Neuronal stem cell (in vitro differentiated cells): ENCODE data around the gene MYO3B.

Source experiments
- DNase-seq: peaks from one replicate; pipeline ENCODE4 v3.0.0-alpha.2; 2013; ENCODE audit warnings: low spot score
- H2AFZ ChIP-seq: one replicate; pipeline ENCODE4 v1.6.1; 2013; ENCODE audit warnings: mild to moderate bottlenecking, low read length, inconsistent platforms
- H2AK5ac ChIP-seq: 2 replicates; pipeline ENCODE4 v1.6.1; 2013; ENCODE audit warnings: low read depth, mild to moderate bottlenecking, inconsistent platforms, low read length, moderate library complexity, mixed read lengths
- H2BK120ac ChIP-seq: 2 replicates; pipeline ENCODE4 v1.6.1; 2013; ENCODE audit warnings: low read depth, mild to moderate bottlenecking, inconsistent platforms, low read length, moderate library complexity, mixed read lengths
- H2BK12ac ChIP-seq: one replicate; pipeline ENCODE4 v1.6.1; 2013; ENCODE audit warnings: low read length, inconsistent platforms
- H2BK15ac ChIP-seq: 2 replicates; pipeline ENCODE4 v1.6.1; 2013; ENCODE audit warnings: mild to moderate bottlenecking, low read length, inconsistent platforms, mixed read lengths
- H2BK5ac ChIP-seq: one replicate; pipeline ENCODE4 v1.6.1; 2013; ENCODE audit warnings: inconsistent platforms, mild to moderate bottlenecking, low read length, moderate library complexity
- H3K14ac ChIP-seq: one replicate; pipeline ENCODE4 v1.6.1; 2013; ENCODE audit warnings: low read length, inconsistent platforms
- H3K18ac ChIP-seq: 2 replicates; pipeline ENCODE4 v1.6.1; 2013; ENCODE audit warnings: low read length, inconsistent platforms
- H3K23ac ChIP-seq: 2 replicates; pipeline ENCODE4 v1.6.1; 2013; ENCODE audit warnings: low read depth, mild to moderate bottlenecking, mixed read lengths, low read length, inconsistent platforms; ENCODE audit not compliant: poor library complexity
- H3K27ac ChIP-seq: replicated peaks from 3 replicates; pipeline ENCODE4 v1.5.1; 2013; ENCODE audit warnings: low read length, inconsistent platforms
- H3K27me3 ChIP-seq, 3 experiments: 2 replicates each; pipeline ENCODE4 v1.6.1; 2013; ENCODE audit warnings: low read length in 3 of 3, mild to moderate bottlenecking in 2 of 3, inconsistent platforms in 1 of 3, low read depth in 1 of 3, mixed read lengths in 1 of 3, moderate library complexity in 1 of 3; ENCODE audit not compliant: control insufficient read depth in 3 of 3, insufficient read depth in 3 of 3
- H3K36me3 ChIP-seq, 2 donors: replicated peaks in 1 of 2; 2 replicates each; pipeline ENCODE4 v1.6.1; 2013; ENCODE audit warnings: low read length in 2 of 2; ENCODE audit not compliant: control insufficient read depth in 2 of 2, insufficient read depth in 2 of 2
- H3K4ac ChIP-seq: 2 replicates; pipeline ENCODE4 v1.6.1; 2013; ENCODE audit warnings: inconsistent platforms, mild to moderate bottlenecking, low read length, moderate library complexity
- H3K4me1 ChIP-seq, 2 donors: 1 replicate in 1 of 2; 2 replicates in 1 of 2; pipeline ENCODE4 v1.6.1; 2013; ENCODE audit warnings: low read length in 2 of 2, low read depth in 1 of 2; ENCODE audit not compliant: control insufficient read depth in 2 of 2, insufficient read depth in 1 of 2
- H3K4me2 ChIP-seq: one replicate; pipeline ENCODE4 v1.6.1; 2013; ENCODE audit warnings: mild to moderate bottlenecking, low read length, inconsistent platforms; ENCODE audit not compliant: insufficient read depth, poor library complexity, severe bottlenecking
- H3K4me3 ChIP-seq, 2 donors: 2 replicates each; pipeline ENCODE4 v1.5.1; 2013; ENCODE audit warnings: low read length in 2 of 2, mild to moderate bottlenecking in 2 of 2, inconsistent platforms in 1 of 2, moderate library complexity in 1 of 2
- H3K79me1 ChIP-seq: one replicate; pipeline ENCODE4 v1.6.1; 2013; ENCODE audit warnings: low read depth, mild to moderate bottlenecking, inconsistent platforms, low read length, moderate library complexity
- H3K9ac ChIP-seq: one replicate; pipeline ENCODE4 v1.6.1; 2013; ENCODE audit warnings: mild to moderate bottlenecking, low read depth, low read length, inconsistent platforms; ENCODE audit not compliant: poor library complexity
- H3K9me3 ChIP-seq, 2 donors: replicated peaks in 1 of 2; 2 replicates each; pipeline versions ENCODE3 to v1.6.1; 2013; ENCODE audit warnings: low read length in 2 of 2, mild to moderate bottlenecking in 2 of 2, inconsistent platforms in 1 of 2, low read depth in 1 of 2, mixed read lengths in 1 of 2, moderate library complexity in 1 of 2; ENCODE audit not compliant: control insufficient read depth in 2 of 2, insufficient read depth in 1 of 2
- H4K8ac ChIP-seq: one replicate; pipeline ENCODE4 v1.6.1; 2013; ENCODE audit warnings: low read depth, mild to moderate bottlenecking, inconsistent platforms, low read length, moderate library complexity
- H4K91ac ChIP-seq: one replicate; pipeline ENCODE4 v1.6.1; 2013; ENCODE audit warnings: low read length, low read depth, mild to moderate bottlenecking, inconsistent platforms; ENCODE audit not compliant: poor library complexity
- WGBS, 2 donors: extraction: QIAGEN DNeasy Blood & Tissue Kit; methylation state at CpG; one replicate each; pipeline ENCODE4 v1.1.7; 2013; ENCODE audit warnings: missing lambda C conversion rate in 2 of 2, mixed read lengths in 1 of 2; ENCODE audit not compliant: insufficient read length in 2 of 2, insufficient replicate concordance in 1 of 2; ENCODE audit errors: extremely low coverage in 2 of 2; 5-methylcytosine and 5-hydroxymethylcytosine counted together

MYO3B gene

GRCh38 chr2:170156592-170156991 is 21.4 kb upstream of the MYO3B start:
- Histone ChIP-seq H2BK15ac (no peak overlapping the region), H2AK5ac (no peak overlapping the region), H2BK120ac (no peak overlapping the region), H3K79me1 (no peaks in the 10 kb centered on the region), H3K9ac (no peak overlapping the region), H3K4me2 (no peak overlapping the region), H3K4ac (no peak overlapping the region), H3K36me3 (no peaks in the 10 kb centered on the region), H3K4me1 (no peaks in the 10 kb centered on the region), H3K23ac (no peak overlapping the region), H3K14ac (no peak overlapping the region), H3K27me3 (peaks cover 0 to 6% (median 0%) of the 10 kb centered on the region in 3 experiments), H3K9me3 (no peaks in the 10 kb centered on the region), H4K8ac (no peak overlapping the region), H2BK12ac (no peak overlapping the region), H2AFZ (no peak overlapping the region), H2BK5ac (no peak overlapping the region), H3K27ac (no peak overlapping the region), H3K18ac (no peak overlapping the region), H3K4me3 (no peak overlapping the region), H4K91ac (no peak overlapping the region)
- DNase-seq, result no peak
- no CpG with 5 or more reads among the region's 3 CpGs for WGBS, 2 donors

- H3K4me2 ChIP-seq, result no peak overlapping the region
- H4K91ac ChIP-seq, result no peak overlapping the region
- H3K27me3 ChIP-seq, result peaks cover 0 to 6% (median 0%) of the 10 kb centered on the region in 3 experiments
- H2BK5ac ChIP-seq, result no peak overlapping the region
- H3K9me3 ChIP-seq, result no peaks in the 10 kb centered on the region
- no peak overlapping the region for H3K4ac ChIP-seq
- H3K18ac ChIP-seq, result no peak overlapping the region
- no peak for DNase-seq
- H3K79me1 ChIP-seq, result no peaks in the 10 kb centered on the region
- H2AFZ ChIP-seq, result no peak overlapping the region
- no peak overlapping the region for H3K27ac ChIP-seq
- H3K4me3 ChIP-seq, result no peak overlapping the region
- H4K8ac ChIP-seq, result no peak overlapping the region
- H2BK15ac ChIP-seq, result no peak overlapping the region
- no peak overlapping the region for H3K23ac ChIP-seq
- H2BK120ac ChIP-seq, result no peak overlapping the region
- H2AK5ac ChIP-seq, result no peak overlapping the region
- H3K4me1 ChIP-seq, result no peaks in the 10 kb centered on the region
- H3K14ac ChIP-seq, result no peak overlapping the region
- no peak overlapping the region for H2BK12ac ChIP-seq
- H3K9ac ChIP-seq, result no peak overlapping the region
- no CpG with 5 or more reads among the region's 3 CpGs for WGBS, 2 donors
- no peaks in the 10 kb centered on the region for H3K36me3 ChIP-seq
Observed at GRCh38 chr2:170157025-170157684, 20.8 kb upstream of the MYO3B start.

- no peak overlapping the region for H3K27ac ChIP-seq
- H2BK15ac ChIP-seq, result no peak overlapping the region
Observed at GRCh38 chr2:170159060-170159459, 18.9 kb upstream of the MYO3B start.

GRCh38 chr2:170161516-170162270 is 16.3 kb upstream of the MYO3B start:
- DNase-seq, result no peak
- Histone ChIP-seq H3K23ac (no peak overlapping the region), H3K4me3 (no peak overlapping the region), H3K4ac (no peak overlapping the region), H2BK5ac (no peak overlapping the region), H3K14ac (no peak overlapping the region), H3K27me3 (no peaks in the 10 kb centered on the region), H3K4me1 (no peaks in the 10 kb centered on the region), H4K91ac (no peak overlapping the region), H2BK12ac (no peak overlapping the region), H2AK5ac (no peak overlapping the region), H3K9ac (no peak overlapping the region), H2BK15ac (no peak overlapping the region), H3K18ac (peak overlapping the region; percentile 13), H3K4me2 (no peak overlapping the region), H3K36me3 (no peaks in the 10 kb centered on the region), H3K27ac (no peak overlapping the region), H4K8ac (no peak overlapping the region), H2BK120ac (no peak overlapping the region), H2AFZ (no peak overlapping the region), H3K9me3 (no peaks in the 10 kb centered on the region), H3K79me1 (no peaks in the 10 kb centered on the region)
- WGBS, 2 donors, result no CpG with 5 or more reads among the region's 4 CpGs

More at GRCh38 chr2:170159060-170159459, 18.9 kb upstream of the MYO3B start:
- peaks cover 0 to 6% (median 0%) of the 10 kb centered on the region in 3 experiments for H3K27me3 ChIP-seq
- no peak overlapping the region for H3K9ac ChIP-seq
- no peak overlapping the region for H3K4me2 ChIP-seq
- no peak overlapping the region for H3K18ac ChIP-seq
- H4K8ac ChIP-seq, result no peak overlapping the region
- no peak overlapping the region for H2BK5ac ChIP-seq
- no peak overlapping the region for H3K23ac ChIP-seq
- DNase-seq, result no peak
- H2AFZ ChIP-seq, result no peak overlapping the region
- H3K9me3 ChIP-seq, result no peaks in the 10 kb centered on the region
- H3K14ac ChIP-seq, result no peak overlapping the region
- no peak overlapping the region for H4K91ac ChIP-seq
- no peaks in the 10 kb centered on the region for H3K4me1 ChIP-seq
- no peaks in the 10 kb centered on the region for H3K79me1 ChIP-seq
- no peak overlapping the region for H3K4me3 ChIP-seq
- no peak overlapping the region for H2BK12ac ChIP-seq
- no peaks in the 10 kb centered on the region for H3K36me3 ChIP-seq
- no peak overlapping the region for H2BK120ac ChIP-seq
- H2AK5ac ChIP-seq, result no peak overlapping the region
- no peak overlapping the region for H3K4ac ChIP-seq
